Measurements from ENCODE around the gene ZC3H12C.

ZC3H12C gene

GRCh38 chr11:110092515-110093406, at the start of gene ZC3H12C:
Gene ZC3H12C (plus strand): TSS chr11:110093392. CDS start chr11:110093412, 20 bp downstream.
- no peak; the same call in 1 of the 2 replicates for TF ChIP-seq CTCF (conservative IDR thresholded peaks at IDR 0.05; ENCODE audit: low read depth, low read length)
- Histone ChIP-seq H3K27me3 (ENCODE audit: insufficient read depth, low read depth) (no peaks in the 10 kb centered on the region), H3K4me3 (IDR thresholded peaks at IDR 0.05; ENCODE audit: insufficient read depth, low read depth, low read length) (no peak within 1 kb of the TSS), H4K20me1 (ENCODE audit: insufficient read depth) (no peaks in the 10 kb centered on the region), H3K36me3 (ENCODE audit: insufficient read depth) (no peaks in the 10 kb centered on the region), H3K27ac (no peak within 1 kb of the TSS; the same call in 1 of the 2 replicates), H3K4me1 (ENCODE audit: low read depth, poor library complexity, severe bottlenecking) (peaks cover 13% of the 10 kb centered on the region), H2AFZ (ENCODE audit: low read depth) (peak within 1 kb of the TSS; percentile 54), H3K79me2 (ENCODE audit: insufficient read depth, low read depth) (peaks cover 16% of the 10 kb centered on the region), H3K9ac (peak within 1 kb of the TSS; percentile 62; the same call in 1 of the 2 replicates), H3K4me2 (peak within 1 kb of the TSS; percentile 66)

GRCh38 chr11:110044226-110044968, 48.8 kb upstream of the ZC3H12C start:
- no peaks in the 10 kb centered on the region for H4K20me1 ChIP-seq (ENCODE audit: insufficient read depth)
- H3K4me3 ChIP-seq (IDR thresholded peaks at IDR 0.05; ENCODE audit: insufficient read depth, low read depth, low read length), result no peak overlapping the region
- no peaks in the 10 kb centered on the region for H3K27me3 ChIP-seq (ENCODE audit: insufficient read depth, low read depth)
- H3K4me1 ChIP-seq (ENCODE audit: low read depth, poor library complexity, severe bottlenecking), result no peaks in the 10 kb centered on the region
- H3K27ac ChIP-seq, result no peak overlapping the region
- H3K36me3 ChIP-seq (ENCODE audit: insufficient read depth), result no peaks in the 10 kb centered on the region
- no peak overlapping the region for H3K9ac ChIP-seq
- H3K4me2 ChIP-seq, result no peak overlapping the region
- no peak overlapping the region for H2AFZ ChIP-seq (ENCODE audit: low read depth)
- no peaks in the 10 kb centered on the region for H3K79me2 ChIP-seq (ENCODE audit: insufficient read depth, low read depth)
- no peak for TF ChIP-seq CTCF (conservative IDR thresholded peaks at IDR 0.05; ENCODE audit: low read depth, low read length)

GRCh38 chr11:110046775-110047380, 46.3 kb upstream of the ZC3H12C start:
- Histone ChIP-seq H3K79me2 (ENCODE audit: insufficient read depth, low read depth) (no peaks in the 10 kb centered on the region), H3K4me3 (IDR thresholded peaks at IDR 0.05; ENCODE audit: insufficient read depth, low read depth, low read length) (no peak overlapping the region), H3K27ac (no peak overlapping the region), H3K4me1 (ENCODE audit: low read depth, poor library complexity, severe bottlenecking) (no peaks in the 10 kb centered on the region), H4K20me1 (ENCODE audit: insufficient read depth) (no peaks in the 10 kb centered on the region), H3K4me2 (no peak overlapping the region), H3K9ac (no peak overlapping the region), H3K27me3 (ENCODE audit: insufficient read depth, low read depth) (no peaks in the 10 kb centered on the region), H2AFZ (ENCODE audit: low read depth) (no peak overlapping the region), H3K36me3 (ENCODE audit: insufficient read depth) (no peaks in the 10 kb centered on the region)
- no peak for TF ChIP-seq CTCF (conservative IDR thresholded peaks at IDR 0.05; ENCODE audit: low read depth, low read length)

- Histone ChIP-seq H4K20me1 (ENCODE audit: insufficient read depth) (no peaks in the 10 kb centered on the region), H3K36me3 (ENCODE audit: insufficient read depth) (no peaks in the 10 kb centered on the region), H3K9ac (no peak overlapping the region), H3K79me2 (ENCODE audit: insufficient read depth, low read depth) (no peaks in the 10 kb centered on the region), H2AFZ (ENCODE audit: low read depth) (no peak overlapping the region), H3K4me2 (no peak overlapping the region), H3K4me3 (IDR thresholded peaks at IDR 0.05; ENCODE audit: insufficient read depth, low read depth, low read length) (no peak overlapping the region), H3K27me3 (ENCODE audit: insufficient read depth, low read depth) (no peaks in the 10 kb centered on the region), H3K27ac (no peak overlapping the region), H3K4me1 (ENCODE audit: low read depth, poor library complexity, severe bottlenecking) (no peaks in the 10 kb centered on the region)
- no peak for TF ChIP-seq CTCF (conservative IDR thresholded peaks at IDR 0.05; ENCODE audit: low read depth, low read length)
Measured at GRCh38 chr11:110049501-110050200, 43.5 kb upstream of the ZC3H12C start.

All from KMS-11 (cell line).